Measurements from ENCODE around the gene SDHAF1. TPM values are rescaled to one million over a fixed set of nuclear protein-coding genes. Genes with fewer than 3 reads are reported as not detected.

The SDHAF1 gene
- total RNA-seq, 1 experiment from 2014 or later = 21.0 TPM

DNA sequence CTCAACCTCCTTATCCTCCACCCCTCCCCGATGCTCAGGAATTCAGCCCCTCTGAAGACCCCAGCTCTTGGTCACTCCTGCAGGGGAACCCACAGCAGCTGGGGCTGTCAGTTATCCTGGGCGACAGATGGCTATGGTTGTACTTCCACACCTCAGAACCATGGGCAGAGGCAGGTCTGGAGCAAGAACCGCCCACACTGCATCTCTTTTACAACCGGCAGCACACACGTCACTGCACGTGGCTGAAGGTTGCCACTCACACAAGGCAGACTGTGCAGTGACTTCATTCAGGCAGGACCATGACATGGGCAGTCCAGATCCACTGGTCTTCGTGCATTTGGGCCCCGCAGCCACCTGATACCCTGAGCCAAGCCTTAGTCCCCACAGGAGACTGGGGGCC lies 21.5 kb upstream of the SDHAF1 start:
- H3K4me2 ChIP-seq (ENCODE audit: low read length) = no peak overlapping the region
- no peak for DNase-seq (ENCODE audit: low read depth, low spot score)
- H3K27me3 ChIP-seq (ENCODE audit: insufficient read depth, low read length) = no peaks in the 10 kb centered on the region; the same call in 1 of the 2 replicates
- H3K9me3 ChIP-seq (ENCODE audit: control insufficient read depth in 1 of 2, insufficient read depth in 1 of 2, low read depth in 1 of 2, low read length in 2 of 2) = no peaks in the 10 kb centered on the region
- H3K4me3 ChIP-seq (replicated peaks in 1 of 2; ENCODE audit: low read depth in 1 of 2, low read length in 2 of 2) = no peak overlapping the region
- ChIA-PET CTCF (no interaction called here), POLR2A (no interaction called here), RAD21 (ENCODE audit: low non-redundant PET in 1 of 2, low total read pairs in 2 of 2, uncharacterized antibody in 2 of 2, unreplicated experiment in 2 of 2) (no interaction called here)
- no peak for ATAC-seq
- intact Hi-C loops (cut with micrococcal nuclease) = no loop called here
- no peaks in the 10 kb centered on the region for H3K9me2 ChIP-seq (ENCODE audit: insufficient read depth)
- no peak overlapping the region for H3K9ac ChIP-seq (ENCODE audit: low read length)
- H3K79me2 ChIP-seq (ENCODE audit: insufficient read depth, low read length) = no peaks in the 10 kb centered on the region
- H3K36me3 ChIP-seq (ENCODE audit: control insufficient read depth in 1 of 2, insufficient read depth in 2 of 2, low read length in 2 of 2) = no peaks in the 10 kb centered on the region
- no peaks in the 10 kb centered on the region for H4K20me1 ChIP-seq (ENCODE audit: insufficient read depth)
- H2AFZ ChIP-seq (ENCODE audit: low read depth, low read length, poor library complexity, severe bottlenecking) = no peak overlapping the region
- no peak for TF ChIP-seq ELF1 (IDR thresholded peaks at IDR 0.05; ENCODE audit: borderline replicate concordance, low read depth)
- TF ChIP-seq, protein P1, sequence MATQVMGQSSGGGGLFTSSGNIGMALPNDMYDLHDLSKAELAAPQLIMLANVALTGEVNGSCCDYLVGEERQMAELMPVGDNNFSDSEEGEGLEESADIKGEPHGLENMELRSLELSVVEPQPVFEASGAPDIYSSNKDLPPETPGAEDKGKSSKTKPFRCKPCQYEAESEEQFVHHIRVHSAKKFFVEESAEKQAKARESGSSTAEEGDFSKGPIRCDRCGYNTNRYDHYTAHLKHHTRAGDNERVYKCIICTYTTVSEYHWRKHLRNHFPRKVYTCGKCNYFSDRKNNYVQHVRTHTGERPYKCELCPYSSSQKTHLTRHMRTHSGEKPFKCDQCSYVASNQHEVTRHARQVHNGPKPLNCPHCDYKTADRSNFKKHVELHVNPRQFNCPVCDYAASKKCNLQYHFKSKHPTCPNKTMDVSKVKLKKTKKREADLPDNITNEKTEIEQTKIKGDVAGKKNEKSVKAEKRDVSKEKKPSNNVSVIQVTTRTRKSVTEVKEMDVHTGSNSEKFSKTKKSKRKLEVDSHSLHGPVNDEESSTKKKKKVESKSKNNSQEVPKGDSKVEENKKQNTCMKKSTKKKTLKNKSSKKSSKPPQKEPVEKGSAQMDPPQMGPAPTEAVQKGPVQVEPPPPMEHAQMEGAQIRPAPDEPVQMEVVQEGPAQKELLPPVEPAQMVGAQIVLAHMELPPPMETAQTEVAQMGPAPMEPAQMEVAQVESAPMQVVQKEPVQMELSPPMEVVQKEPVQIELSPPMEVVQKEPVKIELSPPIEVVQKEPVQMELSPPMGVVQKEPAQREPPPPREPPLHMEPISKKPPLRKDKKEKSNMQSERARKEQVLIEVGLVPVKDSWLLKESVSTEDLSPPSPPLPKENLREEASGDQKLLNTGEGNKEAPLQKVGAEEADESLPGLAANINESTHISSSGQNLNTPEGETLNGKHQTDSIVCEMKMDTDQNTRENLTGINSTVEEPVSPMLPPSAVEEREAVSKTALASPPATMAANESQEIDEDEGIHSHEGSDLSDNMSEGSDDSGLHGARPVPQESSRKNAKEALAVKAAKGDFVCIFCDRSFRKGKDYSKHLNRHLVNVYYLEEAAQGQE (IDR thresholded peaks at IDR 0.05; ENCODE audit: low read depth) = peak; percentile 38
- no peak for TF ChIP-seq SRF (IDR thresholded peaks at IDR 0.05; ENCODE audit: low read depth)
- H3K27ac ChIP-seq (ENCODE audit: low read depth, low read length) = no peak overlapping the region
- H3K4me1 ChIP-seq (ENCODE audit: control insufficient read depth in 1 of 2, insufficient read depth in 2 of 2, low read length in 2 of 2) = no peaks in the 10 kb centered on the region
- no TSS peak for BruUV-seq (replicated peaks)

GRCh38 chr19:35975608-35976214 lies 19.3 kb upstream of the SDHAF1 start:
- Histone ChIP-seq H3K4me1 (ENCODE audit: control insufficient read depth in 1 of 2, insufficient read depth in 2 of 2, low read length in 2 of 2) (no peaks in the 10 kb centered on the region), H4K20me1 (ENCODE audit: insufficient read depth) (no peaks in the 10 kb centered on the region), H3K4me3 (replicated peaks in 1 of 2; ENCODE audit: low read depth in 1 of 2, low read length in 2 of 2) (no peak overlapping the region), H3K27me3 (ENCODE audit: insufficient read depth, low read length) (no peaks in the 10 kb centered on the region; the same call in 1 of the 2 replicates), H3K9ac (ENCODE audit: low read length) (no peak overlapping the region), H3K36me3 (ENCODE audit: control insufficient read depth in 1 of 2, insufficient read depth in 2 of 2, low read length in 2 of 2) (no peaks in the 10 kb centered on the region), H3K9me2 (ENCODE audit: insufficient read depth) (no peaks in the 10 kb centered on the region), H3K27ac (ENCODE audit: low read depth, low read length) (no peak overlapping the region), H3K79me2 (ENCODE audit: insufficient read depth, low read length) (no peaks in the 10 kb centered on the region), H2AFZ (ENCODE audit: low read depth, low read length, poor library complexity, severe bottlenecking) (no peak overlapping the region), H3K4me2 (ENCODE audit: low read length) (no peak overlapping the region), H3K9me3 (ENCODE audit: control insufficient read depth in 1 of 2, insufficient read depth in 1 of 2, low read depth in 1 of 2, low read length in 2 of 2) (no peaks in the 10 kb centered on the region)
- DNase-seq (ENCODE audit: low read depth, low spot score) (no peak), ATAC-seq (no peak)
- ChIA-PET POLR2A (no interaction called here), RAD21 (ENCODE audit: low non-redundant PET in 1 of 2, low total read pairs in 2 of 2, uncharacterized antibody in 2 of 2, unreplicated experiment in 2 of 2) (no interaction called here), CTCF (no interaction called here)
- no TSS peak for BruUV-seq (replicated peaks)
- intact Hi-C loops (cut with micrococcal nuclease) = loop anchor here (5.0 kb wide), 1 partner anchor 93 kb away; no protein-coding TSS in a partner anchor
- no peak for TF ChIP-seq MAX (IDR thresholded peaks at IDR 0.05)
- TF ChIP-seq, protein P1 (IDR thresholded peaks at IDR 0.05; ENCODE audit: low read depth) = peak; percentile 92
- TF ChIP-seq POLR2A (IDR thresholded peaks at IDR 0.05; ENCODE audit: borderline replicate concordance, extremely low read depth, insufficient read depth, insufficient read length) = no peak
